Neural cell (in vitro differentiated cells): Measurements from ENCODE around the gene EXOSC3. TPM values are rescaled to one million over a fixed set of nuclear protein-coding genes. Genes with fewer than 3 reads are reported as not detected.

ENCODE experiments used
- H2AFZ ChIP-seq: fragments of 200-600, 300-800 bp; sonication (generic), shearing (Covaris generic); 2 replicates; pipeline ENCODE4 v1.6.0; 2014; ENCODE audit warnings: low read depth, mild to moderate bottlenecking, antibody characterized with exemption, low read length, moderate library complexity
- H3F3A ChIP-seq: fragments of 200-600 bp; shearing (Covaris generic); 2 replicates; pipeline ENCODE4 v1.6.1; 2016; ENCODE audit warnings: mild to moderate bottlenecking, moderate library complexity, mixed read lengths, antibody characterized with exemption, low read length; ENCODE audit not compliant: insufficient read depth, poor library complexity, severe bottlenecking
- H3K27ac ChIP-seq: fragments of 200-600, 300-800 bp; sonication (generic), shearing (Covaris generic); 2 replicates; pipeline ENCODE4 v1.5.1; 2014; ENCODE audit warnings: mild to moderate bottlenecking, low read length, moderate library complexity
- H3K27me3 ChIP-seq: fragments of 300-800, 200-600 bp; sonication (generic), shearing (Covaris generic); 2 replicates; pipeline ENCODE4 v1.6.0; 2014; ENCODE audit warnings: mild to moderate bottlenecking, low read depth, low read length, moderate library complexity; ENCODE audit not compliant: insufficient read depth
- H3K36me3 ChIP-seq: fragments of 300-800, 200-600 bp; sonication (generic), shearing (Covaris generic); 2 replicates; pipeline ENCODE4 v1.5.1; 2014; ENCODE audit warnings: mild to moderate bottlenecking, antibody characterized with exemption, low read length, moderate library complexity; ENCODE audit not compliant: insufficient read depth
- H3K4me2 ChIP-seq: fragments of 300-800, 200-600 bp; sonication (generic), shearing (Covaris generic); 2 replicates; pipeline ENCODE4 v1.6.0; 2014; ENCODE audit warnings: mild to moderate bottlenecking, low read length
- H3K4me3 ChIP-seq: fragments of 300-800, 200-600 bp; sonication (generic), shearing (Covaris generic); 2 replicates; pipeline ENCODE4 v1.5.1; 2014; ENCODE audit warnings: mild to moderate bottlenecking, low read length, moderate library complexity
- H3K79me2 ChIP-seq: fragments of 200-600 bp; shearing (Covaris generic); replicated peaks from 2 replicates; pipeline ENCODE4 v1.6.0; 2014; ENCODE audit warnings: mild to moderate bottlenecking, low read length, moderate library complexity; ENCODE audit not compliant: insufficient read depth
- H3K9ac ChIP-seq: fragments of 300-800, 200-600 bp; sonication (generic), shearing (Covaris generic); 2 replicates; pipeline ENCODE4 v1.6.1; 2016; ENCODE audit warnings: mild to moderate bottlenecking, low read length, mixed read lengths
- H3K9me2 ChIP-seq: fragments of 200-600 bp; shearing (Covaris generic); 2 replicates; pipeline ENCODE4 v1.6.1; 2016; ENCODE audit warnings: mild to moderate bottlenecking, low read length, mixed read lengths; ENCODE audit not compliant: insufficient read depth
- H3K9me3 ChIP-seq: fragments of 200-600, 300-800 bp; sonication (generic), shearing (Covaris generic); 2 replicates; pipeline ENCODE4 v1.6.1; 2016; ENCODE audit warnings: mild to moderate bottlenecking, mixed run types, low read length, moderate library complexity, mixed read lengths
- H4K20me1 ChIP-seq: fragments of 200-600 bp; shearing (Covaris generic); 2 replicates; pipeline ENCODE4 v1.6.1; 2016; ENCODE audit warnings: mild to moderate bottlenecking, mixed run types; ENCODE audit not compliant: insufficient read depth
- CTCF ChIP-seq: fragments of 450-650 bp; IDR thresholded peaks from 2 replicates; pipeline ENCODE4 v1.5.1; 2014; ENCODE audit warnings: antibody characterized with exemption, mild to moderate bottlenecking, moderate library complexity; ENCODE audit not compliant: poor library complexity, severe bottlenecking
- EP300 ChIP-seq: fragments of 450-650 bp; conservative IDR thresholded peaks from 2 replicates; pipeline ENCODE4 v1.6.1; 2014; ENCODE audit warnings: antibody characterized with exemption, mild to moderate bottlenecking, moderate library complexity; ENCODE audit not compliant: poor library complexity, severe bottlenecking
- EZH2 ChIP-seq: fragments of 200-600, 300-800 bp; shearing (Covaris generic), sonication (generic); IDR thresholded peaks from 2 replicates; pipeline ENCODE4 v1.6.1; 2014; ENCODE audit warnings: antibody characterized with exemption, low read length, borderline replicate concordance, mild to moderate bottlenecking; ENCODE audit not compliant: insufficient read depth, poor library complexity, severe bottlenecking
- MXI1 ChIP-seq: fragments of 450-650 bp; conservative IDR thresholded peaks from 2 replicates; pipeline ENCODE4 v1.6.1; 2014; ENCODE audit warnings: antibody characterized with exemption, mild to moderate bottlenecking; ENCODE audit not compliant: poor library complexity, severe bottlenecking
- POLR2AphosphoS5 ChIP-seq: IDR thresholded peaks from 2 replicates; pipeline ENCODE4 v1.6.1; 2012
- RAD21 ChIP-seq: fragments of 450-650 bp; conservative IDR thresholded peaks from 2 replicates; pipeline ENCODE4 v1.6.1; 2014; ENCODE audit warnings: antibody characterized with exemption, mild to moderate bottlenecking, moderate library complexity
- REST ChIP-seq: IDR thresholded peaks from 2 replicates; pipeline ENCODE4 v1.6.1; 2012; ENCODE audit warnings: borderline replicate concordance
- SMC3 ChIP-seq: fragments of 450-650 bp; conservative IDR thresholded peaks from 2 replicates; pipeline ENCODE4 v1.6.1; 2014; ENCODE audit warnings: antibody characterized with exemption, mild to moderate bottlenecking, moderate library complexity; ENCODE audit not compliant: poor library complexity
- TAF1 ChIP-seq: IDR thresholded peaks from 2 replicates; pipeline ENCODE4 v1.6.1; 2012; ENCODE audit warnings: low read depth
- polyA plus RNA-seq: library from polyadenylated mRNA; depleted of rRNA; stranded (reverse); fragments of >200 nt; gene quantifications from 2 replicates; pipeline ENCODE4 v1.2.3, GENCODE V29; 2014

EXOSC3 gene
- polyA plus RNA-seq, 1 donor from 2014 or later: 46.4 TPM

- H2AFZ ChIP-seq: no peak overlapping the region
- no peak overlapping the region for H3K9ac ChIP-seq
- H3K4me3 ChIP-seq: no peak overlapping the region
- H3K27ac ChIP-seq: no peak overlapping the region
- H3F3A ChIP-seq: no peaks in the 10 kb centered on the region
- no peaks in the 10 kb centered on the region for H3K9me2 ChIP-seq
- no peak overlapping the region for H3K4me2 ChIP-seq
- no peak for TF ChIP-seq SMC3
- no peak for TF ChIP-seq EP300
- no peak for TF ChIP-seq MXI1
- no peak for TF ChIP-seq RAD21
- no peak for TF ChIP-seq REST
- TF ChIP-seq EZH2: no peak
- no peak for TF ChIP-seq CTCF
- no peak for TF ChIP-seq POLR2AphosphoS5
- TF ChIP-seq TAF1: no peak
- H3K79me2 ChIP-seq: no peaks in the 10 kb centered on the region
- no peaks in the 10 kb centered on the region for H3K27me3 ChIP-seq
- H4K20me1 ChIP-seq: no peaks in the 10 kb centered on the region
- peaks cover 5% of the 10 kb centered on the region for H3K36me3 ChIP-seq
- H3K9me3 ChIP-seq: no peaks in the 10 kb centered on the region
Observed at GRCh38 chr9:37775216-37775919, 9.5 kb downstream of the EXOSC3 start.

- no peak overlapping the region for H2AFZ ChIP-seq
- H3K4me3 ChIP-seq: no peak overlapping the region
- no peaks in the 10 kb centered on the region for H3K27me3 ChIP-seq
- H3F3A ChIP-seq: no peaks in the 10 kb centered on the region
- H4K20me1 ChIP-seq: no peaks in the 10 kb centered on the region
- no peaks in the 10 kb centered on the region for H3K79me2 ChIP-seq
- H3K27ac ChIP-seq: no peak overlapping the region
- H3K4me2 ChIP-seq: no peak overlapping the region
- no peaks in the 10 kb centered on the region for H3K9me3 ChIP-seq
- H3K9me2 ChIP-seq: no peaks in the 10 kb centered on the region
- no peak overlapping the region for H3K9ac ChIP-seq
- no peaks in the 10 kb centered on the region for H3K36me3 ChIP-seq
- no peak for TF ChIP-seq POLR2AphosphoS5
- TF ChIP-seq MXI1: no peak
- TF ChIP-seq REST: no peak
- TF ChIP-seq EZH2: no peak
- TF ChIP-seq SMC3: no peak
- no peak for TF ChIP-seq EP300
- no peak for TF ChIP-seq TAF1
- no peak for TF ChIP-seq RAD21
- no peak for TF ChIP-seq CTCF
Observed at GRCh38 chr9:37769995-37770394, 14.9 kb downstream of the EXOSC3 start.
